ENCODE measurements around the gene RNF169. TPM values are rescaled to one million over a fixed set of nuclear protein-coding genes. Genes with fewer than 3 reads are reported as not detected.

RNF169 gene
- total and polyA plus RNA-seq, 9 of the 15 experiments (the other 6 are each of a cell fraction or from before 2014, with no cell fraction given) = 0.68 to 18.1 (median 10.1) TPM

- peak; percentile 87 for TF ChIP-seq SUPT5H (IDR thresholded peaks at IDR 0.05)
- peak; percentile 82 for TF ChIP-seq NFRKB (IDR thresholded peaks at IDR 0.05; ENCODE audit: low read depth)
- peak; percentile 31 to 84; a peak in 2 of 4 replicates for TF ChIP-seq NONO (IDR thresholded peaks at IDR 0.05; ENCODE audit: low read depth in 2 of 2, low read length in 1 of 2)
- TF ChIP-seq TAF9B (IDR thresholded peaks at IDR 0.05; ENCODE audit: partially characterized antibody) = peak; percentile 56
- TF ChIP-seq ATF7 (IDR thresholded peaks at IDR 0.05) = peak; percentile 90
- TF ChIP-seq KLF6 (CRISPR knock-in tag; IDR thresholded peaks at IDR 0.05; ENCODE audit: borderline replicate concordance) = no peak
- TF ChIP-seq ZNF717 (CRISPR knock-in tag; IDR thresholded peaks at IDR 0.05) = no peak
- TF ChIP-seq ETV5 (CRISPR knock-in tag; IDR thresholded peaks at IDR 0.05; ENCODE audit: low read depth) = no peak
- TF ChIP-seq MBD2 (IDR thresholded peaks at IDR 0.05; ENCODE audit: borderline replicate concordance, low read depth) = peak; percentile 24; the same call in 1 of the 2 replicates
- TF ChIP-seq RB1 (IDR thresholded peaks at IDR 0.05; ENCODE audit: low read depth) = peak; percentile 23; the same call in 1 of the 2 replicates
- TF ChIP-seq TBP (optimal IDR thresholded peaks at IDR 0.05; ENCODE audit: low read depth, low read length) = peak; percentile 72
- peak; percentile 65 for TF ChIP-seq FIP1L1 (IDR thresholded peaks at IDR 0.05; ENCODE audit: low read depth, low read length, poor library complexity, severe bottlenecking)
- peak; percentile 78 for TF ChIP-seq DACH1 (IDR thresholded peaks at IDR 0.05; ENCODE audit: partially characterized antibody)
- TF ChIP-seq OTX1 (CRISPR knock-in tag; IDR thresholded peaks at IDR 0.05) = 0 out of 2 replicates have a peak, but pooled peaks have one; percentile 35
- peak; percentile 95 for TF ChIP-seq RBFOX2 (IDR thresholded peaks at IDR 0.05; ENCODE audit: low read depth, low read length)
- TF ChIP-seq MAZ (CRISPR knock-in tag; conservative IDR thresholded peaks at IDR 0.05 in 1 of 2, IDR thresholded peaks at IDR 0.05 in 1 of 2) = peak; percentile 27 to 84; a peak in 3 of 4 replicates
- TF ChIP-seq KDM5B (IDR thresholded peaks at IDR 0.05; ENCODE audit: insufficient replicate concordance, low read depth, low read length) = peak; percentile 73
- TF ChIP-seq GABPA (tag; conservative IDR thresholded peaks at IDR 0.05; ENCODE audit: low read depth) = 0 out of 2 replicates have a peak, but pooled peaks have one; percentile 26
- TF ChIP-seq ZC3H4 (CRISPR knock-in tag; IDR thresholded peaks at IDR 0.05; ENCODE audit: borderline replicate concordance) = no peak
- TF ChIP-seq CREM (IDR thresholded peaks at IDR 0.05; ENCODE audit: low read depth) = 0 out of 2 replicates have a peak, but pooled peaks have one; percentile 42
- no peak for TF ChIP-seq ZNF431 (CRISPR knock-in tag; IDR thresholded peaks at IDR 0.05)
- no peak for TF ChIP-seq NR1H2 (CRISPR knock-in tag; IDR thresholded peaks at IDR 0.05)
- no peak for TF ChIP-seq ZNF830 (CRISPR knock-in tag; IDR thresholded peaks at IDR 0.05)
- TF ChIP-seq ARHGAP35 (IDR thresholded peaks at IDR 0.05; ENCODE audit: partially characterized antibody) = no peak
- TF ChIP-seq YY1 (IDR thresholded peaks at IDR 0.05; ENCODE audit: borderline replicate concordance in 1 of 3, control insufficient read depth in 1 of 3, extremely low read depth in 1 of 3, insufficient read depth in 3 of 3, insufficient read length in 1 of 3, insufficient replicate concordance in 2 of 3, low read depth in 1 of 3, low read length in 2 of 3) = peak; percentile 83 to 99 (median 96)
- TF ChIP-seq, protein P1, sequence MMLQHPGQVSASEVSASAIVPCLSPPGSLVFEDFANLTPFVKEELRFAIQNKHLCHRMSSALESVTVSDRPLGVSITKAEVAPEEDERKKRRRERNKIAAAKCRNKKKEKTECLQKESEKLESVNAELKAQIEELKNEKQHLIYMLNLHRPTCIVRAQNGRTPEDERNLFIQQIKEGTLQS (IDR thresholded peaks at IDR 0.05) = peak; percentile 59
- TF ChIP-seq, protein P1 (CRISPR knock-in tag; conservative IDR thresholded peaks at IDR 0.05) = no peak
Measured at GRCh38 chr11:74748211-74749126, at the start of gene RNF169 (continued).

Measured in K562 (cell line).